NOMO-1 (cell line): ENCODE measurements around the gene C20orf204.

Experiments
- DNase-seq, 2 experiments: peaks; one replicate each; lab custom pipeline; 2025; ENCODE audit not compliant: unreplicated experiment in 2 of 2; lab: John Stamatoyannopoulos, UW

C20orf204 gene

DNA sequence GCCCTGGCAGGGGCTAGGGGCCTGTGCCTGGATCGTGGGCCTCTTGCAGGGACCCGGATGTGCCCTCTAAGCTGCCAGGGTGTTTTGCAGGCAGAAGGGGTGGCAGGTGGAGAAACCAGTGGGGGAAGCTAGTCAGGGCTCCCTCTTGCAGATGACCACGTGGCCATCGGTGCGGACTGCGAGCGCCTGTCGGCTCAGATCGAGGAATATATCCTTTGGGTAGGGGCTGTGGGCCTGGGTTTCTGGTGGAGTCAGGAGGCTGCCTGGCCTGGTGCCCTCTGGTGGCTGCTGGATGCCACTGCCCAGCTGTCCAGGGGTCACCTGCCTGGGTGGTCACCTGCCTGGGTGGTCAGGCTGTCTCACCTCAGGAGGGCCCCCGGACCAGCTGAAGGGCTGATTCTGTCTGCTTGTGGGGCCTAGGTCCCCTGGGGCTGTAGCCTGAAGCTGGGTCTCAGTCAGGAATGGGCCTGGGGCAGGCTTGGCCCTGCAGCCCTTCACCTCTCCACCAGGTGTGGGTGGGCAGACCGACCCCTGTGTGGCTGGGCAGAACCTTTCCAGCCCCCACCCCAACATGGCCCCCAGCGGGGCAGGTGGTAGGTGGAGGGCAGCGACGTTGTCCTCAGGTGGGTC lies 33.7 kb downstream of the C20orf204 start:
- DNase-seq = peak in 1 of 2 experiments; percentile 24

DNA sequence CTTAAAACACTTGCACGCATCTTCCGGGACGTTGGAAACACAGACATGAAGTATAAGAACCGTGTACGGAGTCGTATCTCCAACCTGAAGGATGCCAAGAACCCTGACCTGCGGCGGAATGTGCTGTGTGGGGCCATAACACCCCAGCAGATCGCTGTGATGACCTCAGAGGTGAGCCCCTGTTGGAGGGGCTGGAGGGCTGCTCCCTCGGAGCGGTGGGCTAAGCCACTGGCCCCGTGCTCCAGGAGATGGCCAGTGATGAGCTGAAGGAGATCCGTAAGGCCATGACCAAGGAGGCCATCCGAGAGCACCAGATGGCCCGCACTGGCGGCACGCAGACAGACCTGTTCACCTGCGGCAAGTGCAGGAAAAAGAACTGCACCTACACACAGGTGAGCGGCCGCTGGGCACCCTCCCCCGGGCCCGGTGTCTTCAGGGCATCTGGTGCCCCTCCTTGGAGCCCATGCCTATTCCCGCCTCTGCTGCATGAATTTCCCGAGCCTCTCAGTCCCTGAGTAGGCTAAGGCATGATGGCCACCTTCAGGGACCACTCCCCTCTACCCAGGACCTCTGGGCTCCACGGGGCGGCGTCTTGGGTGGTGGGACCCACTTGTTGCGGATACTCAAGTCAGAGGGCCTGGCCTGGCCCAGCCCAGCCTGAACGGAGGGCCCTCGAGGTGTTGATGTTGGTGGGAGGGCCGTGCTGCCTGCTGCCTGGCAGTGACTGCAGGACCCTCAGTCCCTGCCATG lies 34.4 kb downstream of the C20orf204 start:
- DNase-seq = no peak

DNA sequence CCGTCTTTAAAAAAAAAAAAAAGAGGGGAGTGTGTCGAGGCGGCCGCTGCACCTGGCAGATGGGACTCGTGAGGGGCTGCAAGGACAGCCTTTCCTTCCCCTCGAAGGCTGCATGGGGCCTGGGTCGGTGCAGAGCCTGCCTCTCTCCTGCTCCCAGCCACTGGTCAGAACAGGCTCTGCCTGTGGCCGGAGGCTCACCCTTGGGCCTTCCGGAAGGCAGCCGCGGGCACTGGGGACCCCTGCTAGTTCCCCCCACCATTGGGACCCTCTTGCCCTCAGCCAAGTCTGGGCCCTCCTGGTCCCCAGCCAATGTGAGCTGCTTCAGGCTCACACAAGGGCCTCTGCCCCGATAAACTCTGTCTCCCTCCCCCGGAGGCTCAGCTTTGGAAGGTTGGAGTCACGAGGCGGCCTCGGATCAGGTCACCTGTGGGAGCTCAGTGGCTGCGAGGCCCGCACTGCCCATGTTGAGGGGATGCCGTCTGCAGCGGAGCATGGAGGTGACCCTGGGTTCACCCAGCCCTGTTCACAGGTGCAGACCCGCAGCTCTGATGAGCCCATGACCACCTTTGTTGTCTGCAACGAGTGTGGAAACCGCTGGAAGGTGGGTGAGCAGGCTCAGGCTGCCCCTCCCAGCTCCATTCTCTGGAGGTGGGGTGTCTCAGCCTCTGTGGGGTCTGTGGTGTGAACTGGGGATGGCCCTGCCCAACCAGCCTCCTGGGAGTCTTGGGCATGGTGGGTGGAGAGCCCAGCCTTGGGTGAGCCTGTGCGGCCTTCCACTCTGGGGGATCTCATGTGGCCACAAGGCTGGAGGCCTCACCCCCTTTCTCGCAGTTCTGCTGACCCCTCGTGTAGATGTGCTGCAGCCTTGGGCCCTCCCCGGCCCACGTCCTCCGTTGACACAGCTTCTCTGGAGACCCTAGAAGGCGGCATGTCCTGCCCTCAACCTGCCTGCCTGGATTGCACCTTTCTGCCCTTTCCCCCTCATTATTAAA lies 35.7 kb downstream of the C20orf204 start:
- DNase-seq = no peak

DNA sequence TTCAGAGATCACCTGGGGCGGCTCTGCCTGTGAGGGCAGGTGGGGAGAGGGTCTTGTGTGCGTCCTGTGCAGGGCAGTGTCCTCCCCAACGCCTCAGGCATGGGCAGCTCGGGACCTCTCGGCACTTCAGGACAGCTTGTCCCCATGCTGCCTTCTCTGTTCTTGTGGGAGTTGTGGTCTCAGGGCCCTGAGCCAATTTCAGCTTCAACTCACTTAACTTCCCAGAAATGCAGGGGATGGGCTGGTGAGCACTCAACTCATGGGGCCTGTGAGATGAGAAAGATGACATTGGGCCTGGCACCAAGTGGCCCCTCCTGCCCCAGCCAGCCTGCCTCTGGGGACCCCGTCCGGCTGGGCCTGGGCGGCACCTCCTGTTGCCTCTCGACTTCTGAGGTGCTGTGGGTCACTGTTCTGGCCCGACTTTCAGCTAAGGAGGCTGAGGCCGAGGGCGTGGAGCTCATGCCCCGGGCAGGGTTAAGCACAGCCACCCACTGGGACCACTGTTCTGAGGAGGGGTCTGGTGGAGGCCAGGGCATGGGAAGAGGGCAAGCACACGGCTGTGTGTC lies 36.6 kb downstream of the C20orf204 start:
- no peak for DNase-seq

DNA sequence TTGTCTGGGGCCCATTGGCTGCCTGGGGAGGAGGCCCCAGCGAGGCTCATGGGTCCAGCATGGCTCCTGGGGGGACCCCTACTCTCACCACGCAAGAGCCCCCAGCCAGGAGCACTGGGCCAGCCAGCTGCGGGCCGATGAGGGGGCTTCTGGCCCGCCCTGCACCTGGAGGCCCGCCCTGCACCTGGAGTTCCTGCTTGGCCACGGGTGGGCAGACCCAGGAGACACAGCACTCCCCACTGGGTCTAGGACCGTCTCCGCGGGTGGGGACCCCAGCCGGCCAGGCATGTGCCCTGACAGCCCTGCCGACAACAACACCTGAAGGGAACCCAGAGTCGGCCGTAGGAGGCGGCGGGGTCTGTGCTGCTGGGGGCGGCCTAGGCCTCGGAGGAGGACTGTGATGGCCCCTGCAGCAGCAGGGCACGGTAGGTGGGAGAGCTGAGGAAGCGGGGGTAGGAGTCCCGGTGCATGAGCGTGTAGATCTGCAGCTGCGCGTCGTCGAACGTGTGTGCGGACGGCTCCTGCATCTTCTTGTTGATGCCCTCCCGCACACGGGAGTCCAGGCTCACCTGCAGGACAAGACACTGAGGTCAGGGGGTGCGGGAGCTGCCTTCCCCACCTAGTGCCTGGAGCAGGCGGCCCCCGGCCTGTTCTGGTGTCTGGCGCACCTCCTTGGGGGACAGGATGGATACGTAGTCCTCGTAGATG lies 37.6 kb downstream of the C20orf204 start:
- DNase-seq = no peak

DNA sequence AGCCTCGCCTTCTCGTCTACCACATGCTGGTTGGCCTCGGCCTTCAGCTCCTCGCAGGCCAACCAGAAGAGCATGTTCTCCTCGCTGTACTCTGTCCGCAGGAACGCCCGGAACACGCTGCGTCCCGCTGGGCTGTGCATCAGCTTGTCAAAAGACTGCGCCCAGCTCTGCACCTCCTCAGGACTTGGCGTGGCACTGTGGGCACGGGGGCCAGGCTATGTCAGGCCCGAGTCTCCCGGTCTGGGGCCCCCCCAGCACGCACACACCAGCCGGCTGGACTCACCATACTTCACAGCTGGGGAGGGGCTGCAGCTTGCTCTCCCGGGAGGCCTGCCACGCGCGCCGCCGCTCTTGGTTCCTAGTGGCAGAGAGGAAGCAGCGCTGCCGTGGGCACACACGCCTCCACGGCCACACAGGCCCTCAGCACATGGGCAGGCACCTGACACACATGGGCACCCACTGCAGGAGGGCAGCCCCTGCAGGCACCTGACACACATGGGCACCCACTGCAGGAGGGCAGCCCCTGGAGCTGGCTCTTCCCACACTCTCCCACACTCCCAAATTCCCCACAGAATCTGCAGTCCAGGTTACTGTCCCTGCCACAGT lies 38.3 kb downstream of the C20orf204 start:
- DNase-seq = no peak

DNA sequence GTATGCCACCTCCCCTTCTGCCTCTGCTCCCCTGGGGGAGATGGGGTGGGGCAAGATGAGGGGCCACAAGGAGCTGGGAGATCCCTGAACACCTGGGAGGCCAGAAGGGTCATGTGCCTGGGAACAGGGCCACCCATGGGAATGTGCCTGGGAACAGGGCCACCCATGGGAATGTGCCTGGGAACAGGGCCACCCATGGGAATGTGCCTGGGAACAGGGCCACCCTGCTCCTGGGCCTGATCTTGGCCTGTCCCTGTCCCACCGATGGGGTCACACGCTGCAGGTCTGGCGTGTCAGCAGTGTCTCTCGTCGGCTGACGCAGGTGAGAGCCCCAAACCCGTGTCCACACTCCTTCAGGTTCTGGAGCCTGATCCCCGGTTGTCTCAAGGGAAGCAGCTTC lies 39.0 kb downstream of the C20orf204 start:
- no peak for DNase-seq

DNA sequence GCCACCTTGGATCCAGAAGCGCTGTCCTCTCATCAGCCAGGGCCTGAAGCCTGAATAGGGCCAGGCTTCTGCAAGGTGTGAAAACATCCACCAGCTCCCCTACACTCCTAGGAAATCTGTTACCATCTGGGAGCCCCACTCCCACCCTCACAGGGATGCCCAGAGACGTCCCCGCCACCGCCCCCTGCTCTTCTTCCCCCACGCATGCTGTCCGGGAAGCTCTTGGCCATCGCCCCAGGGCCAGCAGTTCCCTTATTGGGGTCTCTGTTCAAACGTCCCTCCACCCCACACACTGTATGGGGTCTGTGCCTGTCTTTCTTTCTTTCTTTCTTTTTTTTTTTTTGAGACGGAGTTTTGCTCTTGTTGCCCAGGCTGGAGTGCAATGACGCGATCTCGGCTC lies 39.6 kb downstream of the C20orf204 start:
- DNase-seq = no peak

DNA sequence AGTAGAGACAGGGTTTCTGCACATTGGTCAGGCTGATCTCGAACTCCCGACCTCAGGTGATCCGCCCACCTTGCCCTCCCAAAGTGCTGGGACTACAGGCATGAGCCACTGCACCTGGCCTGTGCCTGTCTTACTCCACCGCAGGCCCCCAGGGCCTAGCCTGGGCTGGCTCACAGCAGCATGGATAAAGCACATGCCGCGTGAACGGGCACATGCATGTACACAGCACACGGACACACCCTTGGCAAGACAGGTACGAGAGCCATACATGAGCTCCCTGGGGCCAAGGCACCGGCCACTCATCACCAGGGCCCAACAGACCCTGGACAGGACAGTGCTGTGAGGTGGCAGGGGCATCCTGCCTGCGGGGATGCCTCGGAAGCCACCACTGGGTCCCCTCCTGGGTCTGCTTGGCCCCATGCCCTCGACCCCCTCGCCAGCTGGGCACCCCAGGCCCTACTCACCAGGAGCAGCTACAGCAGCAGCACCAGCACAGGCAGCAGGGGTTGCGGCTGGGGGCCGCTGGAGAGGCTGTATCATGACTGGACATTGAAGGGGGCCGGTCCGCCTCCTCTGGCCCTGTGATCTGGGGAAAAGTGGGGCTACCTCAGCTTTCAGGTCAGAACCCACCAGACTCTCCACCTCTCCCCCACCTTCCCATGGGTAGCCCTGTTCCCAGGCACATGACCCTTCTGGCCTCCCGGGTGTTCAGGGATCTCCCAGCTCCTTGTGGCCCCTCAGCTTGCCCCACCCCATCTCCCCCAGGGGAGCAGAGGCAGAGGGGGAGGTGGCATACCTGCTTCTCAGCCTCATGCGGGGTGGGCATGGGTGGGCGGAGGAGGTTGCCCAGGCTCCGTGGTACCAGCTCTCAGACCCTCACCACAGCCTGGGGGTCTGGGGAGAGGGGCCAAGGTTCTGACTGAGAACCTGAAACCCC lies 40.3 kb downstream of the C20orf204 start:
- no peak for DNase-seq

DNA sequence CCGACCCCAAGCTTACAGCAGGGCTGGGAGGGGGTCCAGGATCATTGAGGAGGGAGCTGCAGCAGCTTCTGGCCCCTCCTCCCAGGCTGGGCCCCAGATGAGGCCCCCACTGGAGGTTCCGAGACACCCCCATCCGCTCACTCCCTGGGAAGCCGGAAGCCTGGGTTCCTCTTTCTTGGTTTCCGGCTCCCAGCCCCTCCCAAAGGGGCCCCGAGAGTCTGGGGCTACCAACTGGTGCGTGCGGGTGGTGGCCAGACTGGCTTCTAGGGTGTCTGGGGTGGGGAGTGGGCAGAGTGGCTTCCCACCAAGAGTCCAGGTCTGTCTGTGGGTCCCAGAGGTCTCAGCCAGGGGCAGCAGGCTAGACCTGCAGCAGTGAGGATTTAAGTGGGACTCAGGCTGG lies 41.1 kb downstream of the C20orf204 start:
- peak; percentile 72 to 83 for DNase-seq

DNA sequence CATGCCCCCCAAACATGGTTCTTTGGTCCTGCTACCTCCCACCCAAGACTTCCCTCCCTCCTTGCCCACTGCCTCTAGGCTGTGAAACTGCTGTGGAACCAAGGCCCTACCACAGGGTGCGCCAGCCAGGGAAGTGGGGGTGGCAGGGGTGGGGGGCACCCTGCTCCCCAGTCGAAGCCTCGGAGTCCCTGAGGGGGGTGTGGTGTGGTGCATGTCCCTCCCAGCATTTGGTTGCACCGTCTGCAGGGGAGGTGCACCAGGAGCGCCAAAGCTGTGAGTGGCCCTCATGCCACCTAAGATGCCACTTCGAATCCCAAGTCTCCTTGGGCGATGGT lies 41.5 kb downstream of the C20orf204 start:
- DNase-seq = no peak

DNA sequence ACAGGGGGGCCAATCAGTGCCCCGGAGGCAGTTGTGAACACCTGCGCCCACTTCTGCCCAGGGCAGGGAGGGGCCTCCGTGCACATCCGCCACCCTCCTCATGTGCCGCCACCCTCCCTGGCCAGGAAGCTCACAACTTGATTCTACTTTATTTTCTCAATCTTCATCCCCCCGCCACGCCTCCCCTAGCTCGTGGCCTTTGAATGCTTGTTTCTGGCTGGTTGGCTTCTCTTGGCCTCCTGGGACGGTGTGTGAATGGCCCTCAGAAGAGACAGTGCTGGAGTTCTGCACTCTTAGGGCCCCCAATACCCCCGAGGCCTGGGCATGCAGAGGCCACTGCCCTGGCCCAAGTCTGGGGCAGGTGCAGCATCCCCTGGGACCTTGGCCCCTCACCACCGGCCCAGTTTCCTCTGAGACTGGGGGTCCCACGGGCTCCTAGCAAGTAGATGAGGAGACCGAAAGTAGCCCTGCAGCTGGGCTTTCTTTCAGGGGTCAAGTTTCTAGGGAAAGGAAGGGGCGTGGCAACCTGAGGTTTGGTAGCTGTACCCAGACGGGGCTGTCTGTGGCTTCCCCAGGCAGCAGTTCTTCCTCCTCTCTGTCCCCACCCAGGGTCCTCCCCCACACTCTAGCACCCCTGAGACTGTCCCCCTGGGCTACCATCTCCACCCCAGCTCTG lies 42.0 kb downstream of the C20orf204 start:
- peak; percentile 47 to 53 for DNase-seq

DNA sequence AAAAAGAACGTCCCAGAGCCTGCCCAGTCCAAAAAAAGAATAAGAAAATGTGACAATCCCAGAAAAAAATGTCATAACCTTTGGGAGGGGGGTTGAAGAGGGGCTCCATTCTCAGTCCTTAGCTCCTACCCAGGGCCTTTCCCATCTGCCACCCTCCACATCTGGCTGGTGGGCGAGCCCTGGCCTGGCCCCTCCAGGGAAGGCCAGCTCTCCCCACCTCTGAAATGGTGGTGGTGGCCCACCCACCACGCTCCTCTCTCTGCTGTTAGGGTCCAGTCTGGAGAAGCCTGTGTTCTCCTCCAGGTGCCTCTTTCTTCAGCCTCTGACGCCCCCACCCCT lies 42.9 kb downstream of the C20orf204 start:
- no peak for DNase-seq

DNA sequence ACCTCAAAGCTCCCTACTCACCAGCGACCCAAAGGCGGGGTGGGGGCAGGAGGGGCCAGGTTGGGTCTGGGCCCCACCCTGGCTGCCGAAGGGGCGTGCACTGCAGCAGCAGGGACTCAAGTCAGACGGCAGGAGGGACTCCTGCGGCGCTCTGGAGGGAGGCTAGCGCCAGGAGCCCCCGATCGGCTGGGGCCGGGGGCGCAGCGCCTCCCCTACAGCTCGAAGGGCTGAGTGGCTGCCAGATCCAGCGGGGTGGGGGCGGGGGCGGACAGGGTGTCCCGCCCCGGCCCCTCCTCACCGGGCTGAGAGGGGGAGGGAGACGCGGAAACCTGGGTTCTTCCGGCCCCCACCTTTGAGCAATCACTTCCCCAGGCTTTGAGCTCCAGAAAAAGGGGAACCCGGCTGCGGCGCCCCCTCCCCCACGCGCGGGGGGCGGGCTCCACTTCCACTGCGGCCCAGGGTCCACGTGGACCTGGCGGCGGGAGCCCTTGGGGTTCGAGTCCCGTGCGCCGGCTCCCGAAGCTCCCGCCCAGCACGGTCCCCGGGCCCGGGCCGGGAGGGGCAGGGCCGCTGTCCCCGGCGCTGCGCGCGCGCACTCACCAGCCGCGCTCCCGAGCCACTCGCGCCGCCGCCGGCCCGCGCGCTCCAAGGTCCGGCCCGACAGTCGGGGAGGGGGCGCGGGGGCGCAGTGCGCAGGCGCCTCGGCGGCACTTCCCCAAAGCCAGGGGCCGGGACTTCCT lies 43.5 kb downstream of the C20orf204 start, which contains the start of gene RGS19:
Gene RGS19 (minus strand): TSS at position 246 of the 740 bp plus-strand sequence. CDS start 2,632 bp downstream, outside the sequence.
- DNase-seq = peak; percentile 88 to 98

DNA sequence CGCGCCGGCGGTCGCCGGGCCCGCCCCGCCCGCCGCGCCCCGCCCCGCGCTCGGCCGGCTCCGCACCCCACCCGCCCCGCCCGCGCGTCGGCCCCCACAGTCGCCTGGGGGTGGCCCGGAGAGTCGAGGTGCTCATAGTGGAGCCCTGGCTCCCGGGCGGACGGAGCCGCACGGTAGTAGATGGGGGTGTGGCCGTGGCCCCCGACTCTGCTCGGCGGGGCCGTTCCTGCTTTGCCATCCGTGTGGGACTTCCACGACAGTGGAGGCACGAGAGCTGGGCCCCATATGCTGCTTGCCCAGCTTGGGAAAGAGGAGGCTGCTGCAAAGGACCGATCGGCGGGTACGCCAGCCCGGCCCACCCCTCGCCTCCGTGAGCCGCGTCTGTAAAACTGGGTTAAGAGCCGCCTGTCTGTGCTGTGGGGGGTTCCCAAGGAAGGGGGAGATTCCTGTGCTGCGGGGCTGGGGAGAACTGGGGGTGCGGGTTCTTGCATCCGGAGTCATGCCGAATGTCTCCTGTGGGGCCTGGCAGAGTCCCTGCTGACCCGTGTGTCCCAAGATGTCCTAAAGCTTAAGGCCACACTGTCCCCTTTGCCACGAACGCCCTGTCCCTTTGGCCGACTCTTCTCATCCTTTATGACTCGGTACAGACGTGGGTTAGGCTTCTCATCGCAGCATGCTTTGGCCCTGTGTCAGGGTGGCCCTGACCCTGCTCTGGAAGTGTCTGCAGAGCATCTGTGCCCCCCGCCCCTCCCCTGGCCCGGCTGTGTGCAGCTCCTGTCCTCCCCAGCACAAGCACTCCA lies 44.2 kb downstream of the C20orf204 start, which contains the start of gene OPRL1:
Gene OPRL1 (plus strand): TSS at position 70 of the 800 bp plus-strand sequence. CDS start 12,639 bp downstream, outside the sequence.
- no peak for DNase-seq

DNA sequence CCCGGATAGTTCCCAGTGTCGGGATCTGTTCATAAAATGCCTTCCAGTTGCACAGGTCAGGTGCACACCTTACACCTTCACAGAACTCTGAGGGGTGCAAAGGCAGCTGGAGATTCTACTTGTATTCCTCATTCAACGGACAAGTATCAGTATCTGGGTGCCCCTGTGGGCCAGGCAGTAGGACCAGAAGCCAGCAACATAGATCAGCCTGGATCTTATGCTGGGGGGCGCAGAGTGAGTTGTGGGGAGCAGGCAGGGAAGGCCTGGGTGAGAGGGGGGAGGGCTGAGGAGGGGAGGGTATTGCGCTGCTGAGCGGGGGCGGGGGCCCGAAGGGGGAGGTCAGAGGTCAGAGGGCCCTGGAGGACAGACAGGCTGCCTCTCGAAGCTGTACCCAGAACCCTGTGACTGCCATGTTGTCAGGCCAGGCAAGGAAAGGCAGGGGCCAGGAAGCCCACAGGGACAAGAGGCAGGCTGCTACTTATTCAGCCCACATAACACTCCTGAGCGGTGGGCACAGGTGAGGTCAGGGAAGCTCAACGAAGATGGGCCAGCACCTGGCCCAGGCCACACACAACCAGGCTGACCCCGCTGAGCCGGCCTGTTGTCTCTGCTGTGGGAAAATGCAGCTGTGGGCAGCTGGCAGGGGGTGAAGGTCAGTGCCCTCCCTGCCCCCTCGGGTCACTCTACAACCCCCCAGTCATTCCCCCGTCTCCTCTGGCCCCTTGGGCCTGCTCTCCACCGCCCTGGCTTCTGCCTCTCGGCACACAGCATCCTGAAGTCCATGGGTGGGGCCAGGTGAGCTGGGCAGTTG lies 45.0 kb downstream of the C20orf204 start:
- no peak for DNase-seq
